GM18873 (cell line): ENCODE results near the gene TRPM2.

Experiments
- ATAC-seq: cut with Tn5 transposase; IDR thresholded peaks from one replicate; pipeline ENCODE4 v1.9.1; 2021; ENCODE audit warnings: mild to moderate bottlenecking, moderate library complexity, moderate number of reproducible peaks; ENCODE audit not compliant: unreplicated experiment, low FRiP score

TRPM2 gene

GRCh38 chr21:44353191-44353970 lies at the start of gene TRPM2:
TRPM2 (plus strand) TSS chr21:44353621; CDS start chr21:44353701, 80 bp downstream.
- no peak for ATAC-seq

- ATAC-seq, result no peak
Observed at GRCh38 chr21:44304011-44304616, 49.3 kb upstream of the TRPM2 start.

- ATAC-seq, result no peak
Observed at GRCh38 chr21:44304877-44305293, 48.5 kb upstream of the TRPM2 start.

GRCh38 chr21:44305691-44306090 lies 47.7 kb upstream of the TRPM2 start:
- no peak for ATAC-seq

- no peak for ATAC-seq
Observed at GRCh38 chr21:44306936-44307704, 46.3 kb upstream of the TRPM2 start.

- no peak for ATAC-seq
Observed at GRCh38 chr21:44310628-44311507, 42.6 kb upstream of the TRPM2 start.

- ATAC-seq, result no peak
Observed at GRCh38 chr21:44312089-44312488, 41.3 kb upstream of the TRPM2 start.

GRCh38 chr21:44312716-44313115 lies 40.7 kb upstream of the TRPM2 start:
- ATAC-seq, result no peak

- no peak for ATAC-seq
Observed at GRCh38 chr21:44313451-44313850, 40.0 kb upstream of the TRPM2 start.

- no peak for ATAC-seq
Observed at GRCh38 chr21:44314128-44314527, 39.3 kb upstream of the TRPM2 start.

GRCh38 chr21:44314561-44314960 lies 38.9 kb upstream of the TRPM2 start:
- no peak for ATAC-seq

- no peak for ATAC-seq
Observed at GRCh38 chr21:44315691-44316203, 37.7 kb upstream of the TRPM2 start.

- ATAC-seq, result no peak
Observed at GRCh38 chr21:44316277-44316900, 37.0 kb upstream of the TRPM2 start.

- no peak for ATAC-seq
Observed at GRCh38 chr21:44317241-44317782, 36.1 kb upstream of the TRPM2 start.

- ATAC-seq, result no peak
Observed at GRCh38 chr21:44317871-44318270, 35.5 kb upstream of the TRPM2 start.

- no peak for ATAC-seq
Observed at GRCh38 chr21:44318489-44319285, 34.7 kb upstream of the TRPM2 start.

- no peak for ATAC-seq
Observed at GRCh38 chr21:44319407-44320065, 33.9 kb upstream of the TRPM2 start.

- no peak for ATAC-seq
Observed at GRCh38 chr21:44320847-44321246, 32.6 kb upstream of the TRPM2 start.
